NCI-H446 treated with DMSO at 0.1 percent for 48 hours (cell line): ENCODE data around the gene DOCK4.

Source experiments
- DNase-seq: peaks from one replicate; lab custom pipeline; 2025; lab: John Stamatoyannopoulos, UW

Gene DOCK4

DNA sequence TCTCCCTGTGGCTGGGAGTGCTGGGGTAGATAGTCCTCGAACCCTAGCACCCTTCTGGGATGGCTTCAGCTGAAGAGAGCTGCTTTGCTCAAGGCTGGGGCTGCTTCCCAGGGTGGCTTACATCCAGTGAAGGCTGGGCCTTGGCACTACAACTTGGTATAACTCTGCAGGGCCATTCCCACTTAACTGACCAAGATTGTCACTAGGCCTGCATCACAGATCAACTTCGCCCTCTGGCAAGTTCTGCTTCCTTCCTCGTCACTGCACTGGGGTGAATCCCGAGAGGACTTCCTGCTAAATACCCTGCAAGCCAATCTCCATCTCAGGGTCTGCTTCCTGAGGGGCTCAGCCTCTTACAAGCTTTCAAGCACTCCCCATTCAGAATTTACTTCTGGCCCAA is 195.2 kb downstream of the DOCK4 start:
- no peak for DNase-seq

DNA sequence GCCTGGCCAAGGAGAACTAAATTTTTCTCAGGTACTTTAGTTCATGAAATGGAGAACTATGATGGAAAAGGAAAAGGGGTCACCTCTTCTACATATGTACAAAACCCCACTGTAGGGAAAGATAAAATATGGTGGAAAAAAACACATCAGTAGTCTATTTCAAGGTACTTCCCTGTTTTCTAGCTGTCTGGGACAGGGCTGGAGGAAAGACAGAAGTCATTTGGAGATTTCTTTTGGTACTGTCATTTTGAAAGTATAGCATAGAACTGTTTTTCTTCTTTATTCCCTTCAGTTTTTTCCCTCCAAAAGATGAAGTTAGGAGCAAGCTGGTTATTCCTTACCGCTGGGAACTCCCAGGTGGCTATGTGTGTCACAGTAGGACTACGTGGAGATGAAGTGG is 196.1 kb downstream of the DOCK4 start:
- no peak for DNase-seq

DNA sequence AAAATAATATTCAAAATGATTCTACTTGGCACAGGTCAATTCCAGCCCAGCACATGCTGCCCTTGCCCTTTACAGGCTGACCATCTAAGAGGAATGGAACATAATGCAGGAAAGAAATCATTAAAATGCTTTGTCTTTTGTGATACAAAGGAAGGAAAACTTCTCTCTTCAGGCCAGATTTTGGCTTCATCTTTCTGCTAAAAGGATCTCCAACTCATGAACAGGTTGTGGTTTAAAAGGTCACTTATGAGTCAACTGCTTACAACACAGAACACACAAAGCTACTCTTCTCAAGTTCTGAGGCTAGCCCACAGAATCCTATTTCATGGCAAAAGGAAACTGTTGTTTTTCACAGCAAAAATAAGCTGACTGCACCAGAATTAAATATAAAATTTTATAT is 197.1 kb downstream of the DOCK4 start:
- no peak for DNase-seq

DNA sequence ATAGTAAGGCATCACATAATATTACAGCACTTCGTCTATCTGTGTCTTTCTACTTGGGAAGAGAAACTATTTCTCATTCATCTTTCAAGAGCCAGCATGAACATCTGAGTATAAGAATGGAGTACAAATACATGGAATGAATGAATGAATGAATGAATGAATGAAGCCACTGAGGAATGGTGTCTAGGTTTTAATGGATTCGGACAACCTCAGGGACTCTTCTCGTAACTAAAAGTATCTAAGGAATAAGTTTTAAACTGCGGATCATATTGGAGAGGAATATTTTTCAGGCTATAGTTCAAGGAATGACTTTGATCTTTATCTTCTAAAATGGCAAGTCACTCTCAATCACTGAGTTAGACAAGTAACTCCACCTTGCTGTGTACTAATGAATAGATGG is 199.0 kb downstream of the DOCK4 start:
- DNase-seq, result no peak

DNA sequence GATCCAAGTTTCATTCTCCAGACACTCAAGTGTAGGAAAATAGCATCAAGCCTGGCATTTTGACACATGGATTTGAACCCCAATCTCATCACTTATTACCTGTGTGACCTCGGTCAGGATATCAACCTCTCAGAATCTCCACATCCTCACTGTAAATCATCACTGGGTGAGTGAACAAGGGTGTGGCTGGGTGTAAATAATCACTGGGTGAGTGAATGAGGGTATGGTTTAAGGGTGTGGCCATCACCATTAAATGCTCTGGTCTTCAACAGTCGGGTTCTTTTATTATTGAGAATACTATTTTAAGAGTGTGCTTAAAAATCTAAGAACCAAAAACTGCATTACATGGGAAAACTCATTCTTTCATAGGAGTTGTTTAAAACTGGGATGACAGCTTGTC is 200.1 kb downstream of the DOCK4 start:
- DNase-seq, result no peak

DNA sequence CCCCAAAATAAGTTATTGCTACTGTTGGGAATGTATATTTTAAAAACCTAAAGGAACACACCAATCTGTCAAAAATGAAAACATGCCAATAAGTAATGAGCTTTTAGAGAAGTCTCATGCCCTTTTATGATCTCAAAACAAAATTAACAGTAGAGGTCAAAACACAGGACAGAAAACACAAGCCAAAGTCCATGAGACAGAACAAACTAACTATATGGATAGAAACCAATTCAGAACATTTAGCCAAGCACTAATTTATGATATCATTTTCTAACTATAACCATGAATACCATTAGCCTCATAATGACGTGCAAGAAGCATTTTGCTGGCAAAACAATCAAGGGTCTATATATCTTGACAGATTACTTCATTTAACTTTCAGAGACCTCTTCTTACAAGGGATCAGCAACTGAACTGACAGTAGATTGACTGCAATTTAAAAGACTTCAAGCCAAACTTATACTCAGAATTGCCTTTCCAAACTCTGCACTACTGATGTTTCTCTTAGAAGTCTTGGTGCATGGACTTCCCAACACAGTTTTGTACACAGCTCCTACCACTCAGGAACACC is 200.9 kb downstream of the DOCK4 start:
- DNase-seq, result no peak

DNA sequence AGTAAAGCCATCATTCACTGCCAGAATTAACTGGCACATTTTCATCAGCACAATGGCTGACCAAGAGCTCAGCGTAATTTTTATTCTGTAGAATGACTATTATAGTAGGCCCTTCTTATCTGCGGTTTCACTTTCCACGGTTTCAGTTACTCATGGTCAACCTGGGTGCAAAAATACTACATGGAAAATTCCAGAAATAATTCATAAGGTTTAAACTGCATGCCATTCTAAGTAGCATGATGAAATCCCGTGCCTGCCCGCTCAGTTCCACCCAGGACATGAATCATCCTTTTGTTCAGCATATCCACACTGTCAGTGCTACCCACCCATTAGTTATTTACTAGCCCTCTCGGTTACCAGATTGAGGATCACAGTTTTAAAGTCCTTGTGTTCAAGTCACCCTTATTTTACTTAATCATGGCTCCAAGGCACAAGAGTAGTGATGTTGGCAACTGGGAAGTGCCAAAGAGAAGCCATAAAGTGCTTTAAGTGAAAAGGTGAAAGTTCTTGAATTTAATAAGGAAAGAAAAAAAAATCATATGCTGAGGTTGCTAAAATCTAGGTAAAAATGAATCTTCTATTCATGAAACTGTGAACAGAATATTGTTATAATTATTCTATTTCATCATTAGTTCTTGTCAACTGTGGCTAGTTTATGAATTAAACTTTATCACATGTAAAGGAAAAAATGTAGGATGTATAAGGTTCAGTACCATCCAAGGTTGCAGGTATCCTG is 204.9 kb downstream of the DOCK4 start:
- DNase-seq, result no peak

DNA sequence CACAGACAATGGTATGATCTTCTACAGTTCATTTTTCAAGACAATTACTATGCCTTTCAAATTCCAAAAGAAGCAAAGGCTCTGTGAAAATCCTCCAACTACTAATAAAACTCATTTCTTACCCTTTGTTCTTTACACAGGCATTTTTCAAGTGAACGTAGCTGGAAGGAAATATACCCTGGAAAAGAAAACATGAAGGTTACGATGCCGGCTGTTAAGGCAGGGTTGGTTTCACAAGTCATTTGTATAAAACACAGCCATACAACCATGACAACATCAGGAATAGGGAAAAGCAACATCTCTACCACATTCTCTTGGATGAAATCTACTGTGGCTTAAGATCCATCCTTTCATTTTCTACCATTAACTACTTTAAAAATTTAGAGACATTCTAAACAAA is 207.9 kb downstream of the DOCK4 start:
- no peak for DNase-seq

DNA sequence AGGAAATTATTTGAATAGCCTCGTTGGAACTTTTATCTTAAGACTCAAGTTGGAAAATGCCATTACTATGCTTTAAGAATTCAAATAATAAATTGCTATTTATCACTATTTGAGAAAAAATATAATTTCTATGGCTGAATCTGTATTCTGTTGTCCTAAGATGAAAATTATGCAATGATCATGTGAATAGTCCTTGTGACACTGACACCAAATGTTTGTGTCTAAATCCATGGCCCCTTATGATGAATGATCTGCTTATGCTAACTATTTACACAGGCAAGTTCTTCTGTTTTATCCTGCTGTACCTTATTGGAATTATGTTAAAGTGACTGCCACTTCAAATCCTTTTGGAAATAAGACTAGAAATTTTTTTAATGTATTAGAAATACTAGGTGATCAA is 208.7 kb downstream of the DOCK4 start:
- no peak for DNase-seq

DNA sequence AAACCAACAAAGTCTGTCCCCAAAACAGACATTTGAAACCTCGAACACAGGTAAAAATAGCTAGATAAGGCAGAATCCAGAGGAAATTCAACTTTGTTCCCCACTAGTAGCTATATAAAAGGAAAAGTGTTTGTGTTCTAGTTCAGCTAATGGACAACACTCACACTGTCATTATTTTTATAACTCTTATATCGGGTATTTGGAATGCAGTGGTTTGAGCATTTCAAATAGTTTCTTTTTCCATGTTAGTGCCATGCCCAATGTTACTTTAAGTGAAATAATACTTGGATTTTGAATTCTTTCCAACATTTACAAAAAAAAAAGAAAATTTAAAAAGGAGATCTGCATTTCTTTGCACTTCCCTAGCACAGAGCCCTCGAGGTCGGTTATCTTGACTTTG is 213.6 kb downstream of the DOCK4 start:
- DNase-seq, result no peak

DNA sequence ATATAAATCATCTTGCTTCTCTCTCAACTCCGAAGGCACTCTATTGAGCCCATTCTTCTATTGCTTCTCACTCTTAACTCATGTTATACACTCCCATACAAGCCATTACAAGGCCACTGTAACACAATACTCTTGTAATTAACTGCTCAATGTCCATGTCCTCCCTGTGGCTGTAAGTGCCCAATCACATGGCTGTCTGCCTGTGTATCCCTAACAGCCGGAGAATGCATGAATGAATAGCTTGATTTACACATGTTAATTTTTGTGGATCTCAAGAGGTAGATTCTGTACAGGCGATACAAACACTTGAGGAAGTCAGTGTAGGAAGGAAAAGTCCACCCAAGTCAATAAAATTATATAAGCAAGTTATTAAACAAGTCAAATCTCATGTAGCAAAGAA is 215.6 kb downstream of the DOCK4 start:
- no peak for DNase-seq

DNA sequence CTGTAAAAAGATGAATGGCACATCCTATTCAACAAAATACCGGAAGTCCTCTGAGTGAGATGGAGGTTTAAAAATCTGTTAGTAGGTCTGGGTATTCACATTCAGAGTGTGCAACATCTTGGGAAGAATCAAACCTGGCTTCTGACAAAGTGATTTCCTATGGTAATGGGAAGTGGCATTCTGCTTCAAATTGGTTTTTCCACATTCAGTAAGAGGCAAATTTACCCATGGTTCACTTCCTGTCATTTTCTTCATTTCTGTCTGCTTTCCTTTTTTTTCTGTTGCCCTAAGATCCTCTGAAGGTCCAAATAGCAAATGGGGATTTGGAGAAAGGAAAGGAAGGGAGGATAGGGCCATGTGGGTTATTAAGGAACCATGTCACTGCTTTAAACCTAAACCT is 218.3 kb downstream of the DOCK4 start:
- DNase-seq, result no peak

DNA sequence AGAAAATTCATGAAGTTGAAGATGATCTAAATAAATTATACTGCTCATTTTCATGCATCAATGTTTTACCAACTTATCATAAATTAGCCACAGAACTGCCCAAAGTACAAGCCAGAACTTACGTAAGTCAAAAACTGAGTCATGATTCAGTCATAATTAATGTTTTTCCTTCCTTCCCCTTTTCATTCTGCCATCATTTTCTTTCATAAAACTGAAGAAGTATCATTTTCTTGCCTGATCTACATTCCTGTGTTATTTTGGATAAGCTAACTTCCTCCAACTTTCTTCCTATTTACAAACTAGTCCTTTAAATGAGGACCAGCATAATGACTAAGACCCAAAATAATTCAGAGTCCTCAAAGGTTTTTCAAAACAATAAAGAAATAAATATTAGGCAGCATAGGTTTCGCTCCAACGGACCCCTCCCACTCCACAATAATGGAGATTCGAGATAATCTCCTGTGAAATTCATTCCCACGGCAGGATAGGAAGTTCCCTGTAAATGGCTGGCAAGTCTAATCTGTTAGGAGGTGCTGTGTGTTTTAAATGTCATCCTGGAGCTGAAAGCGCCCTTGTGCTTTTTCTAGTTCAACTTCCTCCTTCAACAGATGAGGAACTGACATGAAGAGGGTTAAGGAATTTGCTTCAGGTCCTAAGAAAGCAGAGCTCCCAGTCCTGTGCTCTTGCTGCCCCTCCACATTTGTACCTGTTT is 218.9 kb downstream of the DOCK4 start:
- DNase-seq, result no peak

DNA sequence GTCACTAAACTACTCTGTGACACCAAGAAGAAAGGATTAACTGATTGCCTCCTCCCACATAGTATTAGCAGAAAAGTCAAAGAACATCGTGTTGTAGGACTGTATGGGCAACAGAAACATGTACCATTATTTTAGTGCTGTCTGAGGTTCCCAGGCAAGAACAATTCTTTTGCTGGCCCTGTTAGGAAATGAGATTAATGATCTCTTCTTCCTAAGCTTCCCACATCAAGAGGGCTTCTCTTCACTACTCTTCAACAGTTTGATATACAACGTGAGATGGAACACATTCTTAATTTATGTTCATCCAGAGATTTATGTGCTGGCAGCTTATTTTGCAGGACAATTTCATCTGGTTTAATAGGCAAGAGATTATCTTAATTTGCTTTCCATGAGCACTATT is 219.6 kb downstream of the DOCK4 start:
- no peak for DNase-seq

DNA sequence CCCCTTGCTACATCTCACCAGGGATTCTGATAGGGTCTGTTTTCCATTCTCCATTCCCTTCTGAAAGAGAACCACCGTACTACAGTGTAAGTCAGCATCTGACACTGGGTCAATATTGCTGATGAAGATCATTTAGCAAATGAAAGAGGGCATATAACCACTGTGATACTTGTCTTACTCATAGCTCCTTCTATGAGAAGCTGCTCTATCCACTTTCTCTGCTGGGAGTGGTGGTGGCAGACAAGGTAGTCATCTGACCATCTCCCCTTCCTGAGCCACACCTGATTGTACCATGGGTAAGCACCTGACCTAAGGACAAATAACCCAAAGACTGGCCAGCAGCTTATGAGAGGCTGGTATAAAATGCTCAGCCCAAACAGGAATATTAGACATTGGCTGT is 220.4 kb downstream of the DOCK4 start:
- DNase-seq, result no peak

DNA sequence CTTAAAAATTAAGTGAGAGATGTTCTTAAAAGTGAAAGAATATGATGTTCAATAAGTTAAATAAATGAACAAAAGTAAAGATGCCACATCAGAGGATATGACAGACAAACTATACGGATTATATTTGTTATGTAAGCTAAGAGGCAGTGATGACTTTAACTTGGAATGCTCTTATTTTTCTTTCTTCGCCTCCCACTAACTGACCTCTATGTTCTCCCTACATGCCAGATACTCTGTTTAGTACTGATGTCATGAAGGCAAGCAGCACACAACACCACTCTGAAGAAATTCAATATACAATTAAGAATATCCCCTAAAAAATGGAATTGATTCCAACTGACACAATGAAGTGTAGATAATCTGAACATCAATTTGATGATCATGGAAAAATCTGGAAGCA is 223.4 kb downstream of the DOCK4 start:
- no peak for DNase-seq

DNA sequence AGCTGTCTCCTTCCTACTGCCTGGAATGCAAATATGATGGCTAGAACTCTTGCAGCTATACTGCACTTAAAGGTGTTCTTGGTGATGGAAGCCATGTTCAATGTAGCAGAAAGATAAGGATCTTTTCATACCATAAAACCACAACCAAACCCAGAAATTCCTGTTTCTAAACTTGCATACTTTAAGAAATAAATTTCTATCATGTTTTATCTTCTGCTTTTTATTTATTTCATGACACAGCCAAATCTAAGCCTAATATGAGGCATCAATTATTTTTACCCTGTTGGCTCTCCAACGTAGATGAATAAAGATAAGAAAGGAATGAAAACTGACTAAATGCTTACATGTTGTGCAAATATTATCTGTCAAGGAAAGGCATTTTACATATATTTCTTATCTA is 224.1 kb downstream of the DOCK4 start:
- no peak for DNase-seq

DNA sequence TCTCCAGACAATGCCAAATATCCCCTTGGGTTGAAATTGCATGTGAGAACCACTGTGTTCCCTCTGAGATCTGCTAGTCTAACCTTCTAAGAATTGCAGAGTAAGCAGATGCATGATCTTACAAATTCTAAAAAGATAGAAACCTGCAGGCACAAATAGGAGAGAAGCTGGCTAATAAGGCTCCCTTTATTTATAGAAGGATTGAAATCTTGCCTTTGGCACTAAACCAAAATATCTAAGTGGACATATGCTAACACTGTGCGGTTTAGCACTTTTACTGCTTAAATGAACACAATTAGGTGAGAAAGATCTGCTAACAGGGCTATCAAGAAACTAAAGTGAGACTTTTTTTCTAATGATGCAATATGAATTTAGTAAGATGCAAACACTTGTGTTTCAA is 225.5 kb downstream of the DOCK4 start:
- DNase-seq, result peak; percentile 23

DNA sequence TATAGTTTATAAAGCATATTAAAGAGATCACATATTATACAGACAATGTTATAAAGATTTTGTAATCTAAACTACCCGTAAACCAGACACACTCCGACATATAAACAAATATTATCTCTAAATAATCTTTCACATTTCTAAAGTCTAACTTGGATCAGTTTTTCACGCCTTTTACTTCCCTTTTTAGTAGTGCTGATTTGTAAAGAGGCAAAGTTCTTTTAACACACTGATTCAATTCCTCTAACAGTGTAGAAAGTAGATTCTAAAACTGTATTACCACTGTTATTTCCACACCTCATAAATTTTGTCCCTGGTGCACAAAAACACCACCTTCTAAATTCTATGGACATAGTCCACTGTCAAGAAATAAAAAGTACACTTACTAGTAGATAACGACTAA is 230.9 kb downstream of the DOCK4 start:
- no peak for DNase-seq

DNA sequence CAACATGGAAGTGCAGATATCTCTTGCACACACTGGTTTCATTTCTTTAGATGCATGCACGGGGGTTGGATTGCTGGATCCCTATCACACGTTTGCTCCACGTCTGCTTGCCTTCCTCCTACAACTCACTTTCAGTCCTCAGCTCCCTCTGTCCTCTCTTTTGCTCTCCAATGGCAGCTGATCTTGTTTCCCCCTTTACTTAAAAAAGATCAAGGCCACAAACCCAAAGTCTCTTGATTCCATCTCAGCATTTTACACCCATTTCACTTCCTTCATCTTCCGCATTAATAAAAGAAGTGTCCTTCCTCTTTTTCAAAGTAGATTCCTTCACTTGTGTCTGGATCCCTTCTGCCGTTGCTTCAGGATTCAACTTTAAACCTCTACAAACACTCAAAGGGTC is 245.2 kb downstream of the DOCK4 start:
- no peak for DNase-seq

DNA sequence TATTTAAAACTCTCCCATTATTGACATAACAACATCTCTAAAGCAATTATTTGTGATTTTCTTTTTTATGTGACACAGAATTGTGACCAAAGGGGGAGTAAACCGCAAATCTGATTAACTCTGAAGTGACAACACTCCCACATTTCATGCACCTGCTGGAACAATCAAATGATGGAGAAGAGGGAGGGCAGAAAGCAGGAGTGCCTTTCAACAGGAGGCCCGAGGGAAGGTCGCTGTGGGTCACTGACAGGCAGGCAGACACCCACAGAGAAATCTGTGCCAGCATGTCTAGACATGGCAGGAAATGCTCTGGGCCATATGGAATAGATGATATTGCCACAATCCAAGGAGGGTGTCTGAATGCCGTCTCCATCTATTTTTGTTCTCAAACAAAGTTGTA is 247.3 kb downstream of the DOCK4 start:
- DNase-seq, result no peak

DNA sequence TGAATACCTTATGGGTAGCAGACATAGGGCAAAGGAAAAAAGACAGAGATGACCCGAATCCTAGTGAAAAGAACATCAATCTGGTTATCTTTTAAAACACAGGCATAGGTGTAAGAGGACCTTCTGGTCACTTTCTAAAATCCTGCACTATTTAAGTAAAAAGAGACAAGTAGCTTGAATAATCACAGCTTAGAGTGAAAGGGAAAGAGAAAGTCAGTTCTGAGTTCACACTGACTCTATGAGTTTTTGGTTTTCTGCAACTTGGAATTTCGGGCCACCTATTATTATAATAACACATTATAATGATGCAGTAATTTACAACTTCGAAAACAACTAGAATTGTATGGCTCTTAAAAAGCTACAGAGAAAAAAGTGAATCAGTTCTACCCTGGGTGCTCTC is 247.8 kb downstream of the DOCK4 start:
- DNase-seq, result no peak

DNA sequence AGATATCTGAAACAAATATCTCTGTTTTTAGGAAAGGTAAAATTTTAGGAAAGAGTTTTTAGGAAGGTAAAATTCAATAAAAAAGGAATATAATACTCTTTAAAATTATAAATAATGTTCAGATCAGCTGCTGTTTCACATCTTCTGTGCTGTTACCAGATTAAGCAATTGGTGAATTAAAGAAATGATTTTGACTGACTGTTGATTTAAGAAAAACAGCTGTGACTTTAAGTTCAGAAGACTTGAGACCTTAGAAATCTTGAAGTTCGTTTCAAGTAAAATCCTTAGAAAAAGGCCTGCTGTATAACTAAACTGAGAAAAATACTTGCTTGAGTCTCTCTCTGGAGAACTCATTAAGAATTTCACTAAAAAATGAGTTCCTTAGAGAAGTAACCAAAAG is 250.6 kb downstream of the DOCK4 start:
- DNase-seq, result no peak
